ENCODE results near the gene SPESP1.

GRCh38 chr15:68990231-68990991, 60.1 kb downstream of the SPESP1 start:
- no peak for TF ChIP-seq CTCF (IDR thresholded peaks at IDR 0.05 in 4 of 5, conservative IDR thresholded peaks at IDR 0.05 in 1 of 5)
- TF ChIP-seq POLR2A (IDR thresholded peaks at IDR 0.05), result no peak

Data from gastrocnemius medialis (tissue), 4 donors.